GM18502 (cell line): ENCODE results near the gene U2AF1L4.

Source experiments
- ATAC-seq: cut with Tn5 transposase; IDR thresholded peaks from one replicate; pipeline ENCODE4 v1.9.1; 2021; ENCODE audit warnings: mild to moderate bottlenecking; ENCODE audit not compliant: unreplicated experiment, poor library complexity

The U2AF1L4 gene

GRCh38 chr19:35745328-35746086 lies at the start of gene U2AF1L4, which contains the start of gene PSENEN:
Gene U2AF1L4 (minus strand): TSS chr19:35745418. CDS start chr19:35745391, 27 bp downstream.
Gene PSENEN (plus strand): TSS chr19:35745651. CDS start chr19:35745931, 280 bp downstream.
- peak; percentile 47 for ATAC-seq

- ATAC-seq: no peak
These were observed 48.4 kb upstream of the U2AF1L4 start for GRCh38 chr19:35793381-35794165.

- ATAC-seq: no peak
These were observed 47.7 kb upstream of the U2AF1L4 start for GRCh38 chr19:35792888-35793287.

- no peak for ATAC-seq
These were observed 47.1 kb upstream of the U2AF1L4 start for GRCh38 chr19:35792312-35792711.

- no peak for ATAC-seq
These were observed 46.6 kb upstream of the U2AF1L4 start for GRCh38 chr19:35791814-35792279.

GRCh38 chr19:35790981-35791813 lies 46.0 kb upstream of the U2AF1L4 start:
- no peak for ATAC-seq

- ATAC-seq: no peak
These were observed 45.0 kb upstream of the U2AF1L4 start for GRCh38 chr19:35789978-35790944.

GRCh38 chr19:35789195-35789977 lies 44.2 kb upstream of the U2AF1L4 start:
- ATAC-seq: no peak

- no peak for ATAC-seq
These were observed 43.2 kb upstream of the U2AF1L4 start for GRCh38 chr19:35788205-35788960.

GRCh38 chr19:35787227-35787799 lies 42.1 kb upstream of the U2AF1L4 start:
- ATAC-seq: no peak

- ATAC-seq: no peak
These were observed 41.3 kb upstream of the U2AF1L4 start for GRCh38 chr19:35786299-35787160.

GRCh38 chr19:35785339-35785627 lies 40.1 kb upstream of the U2AF1L4 start:
- ATAC-seq: no peak

GRCh38 chr19:35784503-35785338 lies 39.5 kb upstream of the U2AF1L4 start:
- ATAC-seq: no peak

- no peak for ATAC-seq
These were observed 38.5 kb upstream of the U2AF1L4 start for GRCh38 chr19:35783469-35784434.

- ATAC-seq: no peak
These were observed 37.4 kb upstream of the U2AF1L4 start for GRCh38 chr19:35782589-35782988.
